Adrenal gland (tissue), 12 donors: ENCODE data around the gene CREB3L4. TPM values are rescaled to one million over a fixed set of nuclear protein-coding genes. Genes with fewer than 3 reads are reported as not detected.
"Not testable (repeated sequence)": the region's sequence is repeated elsewhere in the genome, so short reads cannot be mapped to it uniquely, and the experiment has no call there.

Experiments
- DNase-seq, 7 donors: peaks; one replicate each; pipeline ENCODE4 v3.0.0-alpha.2; 2019 to 2020
- H3K27ac ChIP-seq, 5 donors: fragments of 200-600 bp; sonication (generic) in 4 of 5; 1 replicate in 3 of 5; 2 replicates in 2 of 5; pipeline versions ENCODE4 v1.5.1 to v1.8.0; 2016 to 2020; ENCODE audit warnings: mild to moderate bottlenecking in 1 of 5
- H3K27me3 ChIP-seq: fragments of 200-600 bp; 2 replicates; pipeline ENCODE4 v1.8.0; 2021
- H3K36me3 ChIP-seq, 2 donors: fragments of 200-600 bp; replicated peaks in 1 of 2; 1 replicate in 1 of 2; 2 replicates in 1 of 2; pipeline versions ENCODE4 v1.5.1 to v1.8.0; 2018 to 2022
- H3K4me1 ChIP-seq, 2 donors: fragments of 200-600 bp; replicated peaks in 1 of 2; 1 replicate in 1 of 2; 2 replicates in 1 of 2; pipeline versions ENCODE4 v1.5.1 to v1.8.0; 2018 to 2021
- H3K4me3 ChIP-seq, 4 donors: fragments of 200-600 bp; sonication (generic) in 3 of 4; one replicate each; pipeline ENCODE4 v1.5.1; 2016 to 2018
- H3K9me3 ChIP-seq, 3 donors: fragments of 200-600 bp; sonication (generic) in 1 of 3; replicated peaks in 1 of 3; 1 replicate in 2 of 3; 2 replicates in 1 of 3; pipeline versions ENCODE4 v1.5.1 to v1.8.0; 2016 to 2021
- CTCF ChIP-seq, 6 experiments: fragments of 450-650 bp in 4 of 6; fragments of 200-600 bp in 2 of 6; sonication (generic) in 1 of 6; IDR thresholded peaks; 1 replicate in 5 of 6; 2 replicates in 1 of 6; pipeline versions ENCODE4 v1.5.1 to v1.8.0; 2016 to 2021; ENCODE audit warnings: antibody characterized with exemption in 6 of 6, mild to moderate bottlenecking in 2 of 6, moderate library complexity in 1 of 6
- POLR2A ChIP-seq, 2 donors: fragments of 450-650 bp; IDR thresholded peaks; one replicate each; pipeline ENCODE4 v1.6.1; 2017; ENCODE audit warnings: antibody characterized with exemption in 2 of 2, mild to moderate bottlenecking in 2 of 2, moderate library complexity in 1 of 2
- WGBS, 4 donors: extraction: QIAGEN DNeasy Blood & Tissue Kit in 2 of 4; methylation state at CpG; one replicate each; pipeline versions ENCODE4 v1.1.5 to v1.1.7; 2013 to 2017; 5-methylcytosine and 5-hydroxymethylcytosine counted together
- intact Hi-C, 2 donors: fragments of 100-400 bp; cut with DNase I; formaldehyde crosslinking; loops; one replicate each; pipeline versions ENCODE4 v1.14.1 to v1.15.0; 2022 to 2023
- polyA plus RNA-seq, 3 donors: library from polyadenylated mRNA; stranded (reverse); fragments of 200-250 nt in 2 of 3; fragments of 350-450 nt in 1 of 3; fragmentation: Illumina TruSeq in 1 of 3; extraction: RNeasy Lipid Tissue Mini Kit (QIAGEN cat#74804) in 1 of 3; gene quantifications; one replicate each; pipeline ENCODE4 v1.2.3, GENCODE V29; 2013 to 2014
- total RNA-seq, 9 donors: library from RNA; depleted of rRNA in 4 of 9; stranded (reverse); fragments of >200 nt in 4 of 9; fragments of 120-200 nt in 1 of 9; fragmentation: NEBNext Ultra II Directional in 1 of 9; extraction: Animal tissue kit (Norgen Biotek cat#: 25700) in 1 of 9; gene quantifications; one replicate each; pipeline versions ENCODE4 v1.1.0 to v1.2.4, GENCODE V29; 2013 to 2023
- donor health status: healthy with polysubstance abuse.
- donor health status: Bipolar disorder and iron deficiency.
- donor health status: DM: yes; HTN: yes; CAD: no.
- donor health status: DM: no; HTN: no; CAD: no.
- donor health status: DM: no; HTN: no; CAD: no.
- donor health status: DM: yes; HTN: yes; CAD: no.

The CREB3L4 gene
- total and polyA plus RNA-seq, 12 donors: 5.1 to 21.8 (median 15.1) TPM

- intact Hi-C loops: no loop called here
- Histone ChIP-seq H3K4me3 (no peak overlapping the region), H3K36me3 (peaks cover 0 to 40% of the 10 kb centered on the region in 2 donors), H3K27me3 (no peaks in the 10 kb centered on the region), H3K27ac (no peak overlapping the region), H3K9me3 (no peaks in the 10 kb centered on the region), H3K4me1 (peaks cover 10 to 28% of the 10 kb centered on the region in 2 donors)
- 82 to 88% (median 85%) methylated on average over 3 of the region's 3 CpGs for WGBS, 4 donors
- no peak for DNase-seq
- no peak for TF ChIP-seq CTCF (IDR thresholded peaks at IDR 0.05)
- TF ChIP-seq POLR2A (IDR thresholded peaks at IDR 0.05): no peak
These were observed 27.5 kb downstream of the CREB3L4 start for GRCh38 chr1:153995202-153995601.

GRCh38 chr1:153995640-153996039 is 27.9 kb downstream of the CREB3L4 start:
- intact Hi-C loops: no loop called here
- no peak overlapping the region for H3K27ac ChIP-seq

GRCh38 chr1:153996882-153997281 is 29.2 kb downstream of the CREB3L4 start:
- Histone ChIP-seq H3K36me3 (peaks cover 0 to 34% of the 10 kb centered on the region in 2 donors), H3K4me1 (peaks cover 3 to 19% of the 10 kb centered on the region in 2 donors)
- intact Hi-C loops, H3K4me3 ChIP-seq, H3K9me3 ChIP-seq, DNase-seq, H3K27me3 ChIP-seq, H3K27ac ChIP-seq: not testable (repeated sequence)
- WGBS, 4 donors: 94 to 97% (median 95%) methylated on average over 10 of the region's 10 CpGs

More at GRCh38 chr1:153995640-153996039, 27.9 kb downstream of the CREB3L4 start:
- no peaks in the 10 kb centered on the region for H3K9me3 ChIP-seq
- TF ChIP-seq CTCF (IDR thresholded peaks at IDR 0.05) (no peak), POLR2A (IDR thresholded peaks at IDR 0.05) (no peak)
- H3K4me3 ChIP-seq: no peak overlapping the region
- H3K4me1 ChIP-seq: peaks cover 10 to 26% of the 10 kb centered on the region in 2 donors
- no peak for DNase-seq
- H3K36me3 ChIP-seq: peaks cover 0 to 40% of the 10 kb centered on the region in 2 donors
- WGBS, 4 donors: 92 to 97% (median 95%) methylated on average over 11 of the region's 11 CpGs
- H3K27me3 ChIP-seq: no peaks in the 10 kb centered on the region

GRCh38 chr1:154000420-154000819 is 32.7 kb downstream of the CREB3L4 start:
- no peak for TF ChIP-seq POLR2A (IDR thresholded peaks at IDR 0.05)
- TF ChIP-seq CTCF (IDR thresholded peaks at IDR 0.05): no peak
- DNase-seq: no peak
- WGBS, 4 donors: 71 to 83% (median 75%) methylated on average over 4 of the region's 4 CpGs

GRCh38 chr1:154006136-154006535 is 38.4 kb downstream of the CREB3L4 start:
- Histone ChIP-seq H3K9me3 (no peaks in the 10 kb centered on the region), H3K4me3 (no peak overlapping the region), H3K4me1 (no peaks in the 10 kb centered on the region), H3K36me3 (no peaks in the 10 kb centered on the region), H3K27me3 (no peaks in the 10 kb centered on the region), H3K27ac (no peak overlapping the region)
- 79 to 93% (median 92%) methylated on average over 3 of the region's 3 CpGs for WGBS, 4 donors
- TF ChIP-seq CTCF (IDR thresholded peaks at IDR 0.05) (no peak), POLR2A (IDR thresholded peaks at IDR 0.05) (no peak)
- DNase-seq: no peak
- intact Hi-C loops: no loop called here

More at GRCh38 chr1:154000420-154000819, 32.7 kb downstream of the CREB3L4 start:
- Histone ChIP-seq H3K27ac (no peak overlapping the region), H3K27me3 (no peaks in the 10 kb centered on the region), H3K9me3 (no peaks in the 10 kb centered on the region), H3K36me3 (peaks cover 0 to 1% of the 10 kb centered on the region in 2 donors), H3K4me3 (no peak overlapping the region), H3K4me1 (no peaks in the 10 kb centered on the region)
- intact Hi-C loops: no loop called here
